NCI-H524 (cell line): Measurements from ENCODE around the gene CAMK2N2.

Experiments used
- DNase-seq, 2 experiments: peaks; one replicate each; lab custom pipeline; 2025; lab: John Stamatoyannopoulos, UW

Gene CAMK2N2

DNA sequence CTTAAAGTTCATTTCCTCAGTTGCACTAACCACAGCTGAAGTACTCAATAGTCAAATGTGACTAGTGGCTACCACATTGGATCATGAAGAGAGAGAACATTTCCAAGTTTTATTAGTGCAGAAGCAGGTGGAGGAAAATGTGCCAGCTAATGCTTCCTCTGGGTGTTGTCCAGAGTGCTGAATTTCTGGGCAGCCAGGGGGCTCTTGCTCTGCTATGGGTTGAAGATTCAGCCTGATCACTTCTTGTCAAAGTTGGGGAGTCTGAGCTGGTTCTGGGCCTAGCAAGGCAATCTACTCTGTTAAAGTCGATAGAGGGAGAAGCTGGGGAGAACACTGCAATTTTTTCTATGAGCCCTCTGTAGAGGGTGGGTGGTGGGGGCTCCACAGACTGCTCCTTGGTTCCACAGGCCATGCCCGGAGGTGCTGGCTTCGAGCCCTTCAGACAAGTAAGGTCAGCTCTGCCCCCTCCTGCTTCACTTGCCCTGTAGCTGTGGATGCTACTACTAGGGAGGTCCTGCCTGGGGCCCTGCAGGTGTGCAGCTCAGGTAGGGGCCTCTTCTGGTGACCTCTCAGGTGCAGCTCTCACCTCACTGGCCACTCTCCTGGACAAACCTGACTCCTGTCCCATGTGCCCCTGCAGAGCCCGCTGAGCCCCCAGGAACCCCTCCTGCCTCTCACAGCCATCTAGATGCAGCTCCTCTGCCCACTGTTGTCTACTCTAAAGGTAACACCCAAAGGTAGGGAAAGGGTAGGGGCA is 20.8 kb downstream of the CAMK2N2 start:
- no peak for DNase-seq

DNA sequence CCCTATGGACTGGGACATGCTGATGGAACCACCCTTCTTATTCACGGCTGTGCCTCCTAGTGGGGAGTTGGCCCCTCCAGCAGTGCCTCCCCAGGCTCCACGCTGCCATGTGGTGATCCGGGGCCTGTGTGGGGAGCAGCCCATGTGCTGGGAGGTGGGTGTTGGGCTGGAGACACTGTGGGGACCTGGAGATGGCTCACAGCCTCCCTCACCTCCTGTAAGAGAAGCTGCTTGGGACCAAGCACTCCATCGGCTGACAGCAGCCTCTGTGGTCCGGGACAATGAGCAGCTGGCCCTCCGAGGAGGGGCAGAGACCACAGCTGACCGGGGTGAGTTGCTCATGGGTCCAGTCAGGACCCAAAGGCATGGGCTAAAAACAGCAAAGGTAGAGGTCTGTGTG is 21.6 kb downstream of the CAMK2N2 start:
- DNase-seq, result no peak

- no peak for DNase-seq
These were observed 22.1 kb downstream of the CAMK2N2 start for GRCh38 chr3:184239221-184239620.

DNA sequence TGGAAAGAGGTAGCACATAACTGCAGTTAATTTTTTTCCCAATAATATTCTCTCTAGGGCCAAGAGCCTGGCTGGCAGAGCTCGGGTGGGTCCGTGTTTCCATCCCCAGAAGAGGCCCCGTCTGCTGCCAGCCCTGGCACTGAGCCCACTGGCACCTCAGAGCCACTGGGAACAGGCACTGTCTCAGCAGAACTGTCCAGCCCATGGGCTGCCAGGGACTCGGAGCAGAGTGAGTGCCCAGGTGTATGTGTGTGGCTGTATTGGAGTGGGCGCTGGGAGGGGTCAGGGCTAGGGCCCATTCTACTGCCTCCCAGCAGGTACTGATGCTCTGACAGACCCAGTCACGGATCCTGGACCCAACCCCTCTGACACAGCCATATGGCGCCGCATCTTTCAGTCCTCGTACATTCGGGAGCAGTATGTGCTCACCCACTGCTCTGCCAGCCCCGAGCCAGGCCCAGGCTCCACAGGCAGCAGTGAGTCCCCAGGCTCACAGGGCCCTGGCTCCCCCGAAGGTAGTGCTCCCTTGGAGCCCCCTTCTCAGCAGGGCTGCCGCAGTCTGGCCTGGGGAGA is 23.0 kb downstream of the CAMK2N2 start:
- no peak for DNase-seq

GRCh38 chr3:184237807-184238206 is 23.5 kb downstream of the CAMK2N2 start:
- no peak for DNase-seq

- DNase-seq, result peak in 1 of 2 experiments; percentile 61
These were observed 24.1 kb downstream of the CAMK2N2 start for GRCh38 chr3:184237211-184237610.

DNA sequence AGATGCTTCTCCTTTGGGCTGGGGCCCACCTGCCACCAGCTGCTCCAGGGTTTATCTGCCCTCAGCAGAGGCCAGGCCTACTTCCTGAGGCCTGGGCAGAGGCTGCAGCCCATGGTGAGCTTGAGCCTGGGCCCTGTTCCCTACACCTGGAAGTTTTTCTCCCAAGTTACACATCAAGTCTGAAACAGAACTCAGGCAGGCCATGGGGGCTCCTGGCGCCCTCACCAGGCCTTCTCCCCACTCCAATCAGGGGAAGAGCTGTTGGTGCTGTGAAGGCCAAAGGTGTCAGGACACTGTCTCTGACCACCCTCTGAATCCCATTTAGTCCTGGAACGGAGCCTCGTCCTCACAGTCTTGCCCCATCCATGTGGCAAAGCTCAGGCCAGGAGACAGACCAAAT is 24.7 kb downstream of the CAMK2N2 start:
- DNase-seq, result peak in 1 of 2 experiments; percentile 80

DNA sequence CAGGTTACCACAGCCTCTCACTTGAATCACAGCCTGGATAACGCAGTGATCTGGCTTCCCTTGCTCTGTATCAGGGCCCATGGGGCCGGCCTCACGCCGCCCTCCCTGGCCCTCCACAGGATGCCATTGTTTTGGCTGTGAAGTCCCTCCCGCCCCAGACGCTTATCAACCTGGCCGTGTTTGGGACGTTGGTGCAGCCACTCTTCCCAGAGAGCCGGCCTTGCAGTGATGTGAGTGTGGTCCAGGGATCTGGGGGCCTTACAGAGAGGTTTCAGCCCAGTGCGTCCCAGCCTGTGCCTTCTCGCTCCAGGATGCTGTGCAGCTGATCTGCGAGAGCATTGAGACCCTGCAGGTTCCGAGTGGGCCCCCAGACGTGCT is 25.3 kb downstream of the CAMK2N2 start:
- no peak for DNase-seq

- peak; percentile 95 to 98 for DNase-seq
These were observed 25.8 kb downstream of the CAMK2N2 start for GRCh38 chr3:184235381-184236032.

DNA sequence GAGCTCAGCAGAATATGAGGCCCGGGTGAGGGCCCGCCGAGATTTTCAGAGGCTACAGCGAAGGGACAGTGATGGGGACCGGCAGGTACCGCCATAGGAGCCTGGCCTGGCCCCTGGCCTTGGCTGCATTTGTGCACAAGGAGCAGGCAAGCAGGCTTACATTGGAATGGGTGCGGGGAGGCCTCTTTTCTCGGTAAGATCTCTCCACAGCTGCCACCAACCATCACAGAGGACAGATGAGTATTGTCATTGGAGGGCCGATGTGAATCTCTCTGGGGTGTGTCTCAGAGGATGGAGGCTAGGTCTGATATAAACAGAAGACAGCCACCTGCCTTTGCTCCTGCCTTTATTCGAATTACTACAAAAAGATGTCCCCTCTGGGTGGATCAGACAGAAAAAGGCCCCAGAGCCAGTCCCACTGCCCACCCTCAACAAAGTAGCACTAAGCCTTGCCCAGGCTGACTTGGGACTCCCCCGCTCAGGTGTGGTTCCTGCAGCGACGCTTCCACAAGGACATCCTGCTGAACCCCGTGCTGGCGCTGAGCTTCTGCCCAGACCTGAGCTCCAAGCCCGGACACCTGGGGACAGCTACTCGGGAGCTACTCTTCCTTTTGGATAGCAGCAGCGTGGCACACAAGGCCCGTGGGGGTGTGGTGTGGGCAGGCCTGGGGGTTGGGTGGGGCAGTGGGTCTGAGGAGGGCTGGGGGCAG is 26.5 kb downstream of the CAMK2N2 start:
- peak; percentile 64 to 72 for DNase-seq

DNA sequence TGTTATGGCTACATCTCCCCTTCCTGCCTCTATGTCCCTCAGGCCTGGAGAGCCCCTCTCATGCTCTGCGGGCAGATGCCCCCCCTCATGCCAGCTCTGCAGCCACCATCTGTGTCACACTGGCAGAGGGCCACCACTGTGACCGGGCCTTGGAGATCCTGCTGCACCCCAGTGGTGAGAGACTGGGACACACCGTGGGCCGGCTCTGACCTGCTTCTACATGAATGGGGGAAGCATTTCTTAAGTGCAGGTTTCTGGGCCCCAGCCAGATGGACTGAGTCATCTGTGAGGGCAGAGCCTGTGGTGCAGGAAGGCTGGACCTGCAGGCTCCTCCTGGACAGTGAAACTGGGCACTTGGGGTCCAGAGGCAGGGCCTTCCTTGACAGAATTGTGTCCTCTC is 27.1 kb downstream of the CAMK2N2 start:
- DNase-seq, result peak; percentile 92

DNA sequence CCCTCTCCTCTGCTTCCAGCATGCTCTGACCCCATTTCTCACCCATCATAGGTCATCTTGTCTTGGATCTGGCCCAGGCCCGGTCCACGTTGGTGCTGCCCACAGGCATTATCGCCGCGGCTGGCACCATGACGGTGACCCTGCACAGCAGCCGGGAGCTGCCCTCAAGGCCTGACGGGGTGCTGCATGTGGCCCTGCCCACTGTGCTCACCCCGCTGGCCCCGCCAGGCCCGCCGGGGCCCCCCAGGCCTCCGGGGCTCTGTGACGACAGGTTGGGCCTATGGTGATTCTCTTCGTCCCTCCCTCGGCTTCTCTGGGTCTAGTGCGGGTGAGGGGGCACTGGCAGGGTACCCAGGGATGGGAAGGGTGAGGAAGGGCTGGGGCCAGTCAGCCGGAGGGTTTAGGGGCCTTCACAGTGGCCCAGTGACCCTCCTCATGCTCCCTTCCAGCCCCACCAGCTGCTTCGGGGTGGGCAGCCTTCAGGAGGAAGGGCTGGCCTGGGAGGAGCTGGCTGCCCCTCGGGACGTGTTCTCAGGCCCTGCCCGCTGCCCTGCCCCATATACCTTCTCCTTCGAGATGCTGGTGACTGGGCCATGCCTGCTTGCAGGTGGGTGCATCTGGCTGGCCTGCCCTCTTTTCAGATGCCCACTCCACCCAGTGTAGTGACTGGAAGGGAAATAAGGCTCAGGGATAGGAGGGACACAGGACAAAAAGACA is 28.1 kb downstream of the CAMK2N2 start:
- no peak for DNase-seq

GRCh38 chr3:184231671-184232070 is 29.7 kb downstream of the CAMK2N2 start:
- DNase-seq, result no peak

DNA sequence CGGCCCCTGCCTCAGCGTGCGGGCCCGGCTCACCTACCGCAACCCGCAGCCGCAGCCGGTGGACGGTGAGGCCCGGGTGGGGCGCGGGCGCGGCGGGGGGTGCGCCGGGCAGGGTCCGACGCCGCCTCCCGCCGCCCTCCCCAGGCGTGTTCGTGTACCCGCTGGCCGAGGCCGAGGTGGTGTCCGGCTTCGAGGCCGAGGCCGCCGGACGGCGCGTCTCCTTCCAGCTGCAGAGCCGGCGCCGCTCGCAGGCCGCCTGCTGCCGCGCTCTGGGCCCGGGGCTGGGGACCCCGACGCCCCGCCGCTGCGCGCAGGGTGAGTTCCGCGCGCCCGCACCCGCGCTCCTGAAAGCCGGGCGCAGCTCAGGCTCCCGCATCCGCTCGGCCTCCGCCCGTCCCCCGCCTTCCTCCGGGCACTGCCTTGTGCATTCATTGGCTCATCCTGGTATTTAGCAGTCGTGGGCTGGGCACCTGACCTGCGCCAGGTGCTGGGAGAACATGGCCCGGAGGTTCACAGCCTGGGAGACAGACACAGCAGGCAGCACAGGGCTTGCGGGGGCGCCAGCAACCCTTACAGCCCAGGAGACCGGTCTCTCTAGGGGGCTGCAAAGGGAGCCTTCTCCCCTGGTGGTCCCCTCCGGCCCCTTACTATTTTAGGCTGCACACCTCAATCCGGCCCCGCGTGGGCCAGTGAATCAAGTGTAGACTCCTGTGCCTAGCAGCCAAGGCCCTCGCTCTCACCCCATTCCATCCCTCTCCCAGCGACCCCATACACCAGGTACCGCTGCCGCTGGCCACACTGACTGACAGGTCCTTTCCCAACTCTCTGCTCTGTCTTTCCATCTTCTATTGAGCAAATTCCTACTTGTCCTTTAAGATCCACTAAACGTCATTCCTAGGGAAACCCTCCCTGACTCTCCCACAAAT is 30.5 kb downstream of the CAMK2N2 start:
- no peak for DNase-seq

GRCh38 chr3:184230081-184230602 is 31.2 kb downstream of the CAMK2N2 start:
- DNase-seq, result peak; percentile 44 to 69

GRCh38 chr3:184229394-184230080 is 31.8 kb downstream of the CAMK2N2 start, which contains the start of gene VWA5B2:
VWA5B2 (plus strand) TSS chr3:184229585; CDS start chr3:184230529, 944 bp downstream.
- DNase-seq, result peak; percentile 60 to 85

DNA sequence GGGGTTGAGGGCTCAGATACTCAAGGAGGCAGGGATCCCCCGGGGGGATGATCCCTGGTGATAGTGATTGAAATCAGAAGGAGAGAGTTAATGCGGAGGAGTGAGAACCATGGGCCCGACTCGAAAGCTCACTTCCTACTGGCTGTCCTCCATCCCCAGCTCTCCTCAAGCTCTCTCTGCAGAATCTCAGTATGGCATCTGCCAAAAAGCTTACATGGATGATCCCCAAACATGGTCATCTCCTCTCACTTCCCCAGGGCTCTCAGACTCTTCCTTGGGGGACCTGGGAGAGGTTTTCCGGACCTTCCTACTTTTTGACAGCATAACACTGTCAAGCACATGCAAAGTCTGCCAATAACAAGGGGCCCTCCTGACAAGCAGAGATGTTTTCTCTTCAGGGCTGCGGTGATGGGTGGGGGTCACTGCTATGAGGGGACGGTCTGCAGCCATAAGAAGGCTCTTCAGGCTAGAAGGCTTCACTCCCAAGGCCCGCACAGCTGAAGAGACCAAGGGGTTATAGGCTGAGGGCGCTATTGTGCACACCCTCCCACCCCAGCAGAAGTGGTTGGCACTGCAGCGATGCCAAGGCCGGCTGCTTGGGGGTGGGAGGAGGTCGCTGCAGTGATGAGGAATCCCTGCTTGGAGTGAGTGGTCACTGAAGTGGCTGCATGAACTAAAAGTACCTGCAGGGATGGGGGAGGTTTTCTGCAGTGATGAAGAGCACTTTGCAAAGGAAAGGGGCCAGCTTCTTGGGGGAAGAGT is 32.8 kb downstream of the CAMK2N2 start:
- peak in 1 of 2 experiments; percentile 40 for DNase-seq

GRCh38 chr3:184227481-184227935 is 33.8 kb downstream of the CAMK2N2 start:
- DNase-seq, result peak; percentile 34 to 40

DNA sequence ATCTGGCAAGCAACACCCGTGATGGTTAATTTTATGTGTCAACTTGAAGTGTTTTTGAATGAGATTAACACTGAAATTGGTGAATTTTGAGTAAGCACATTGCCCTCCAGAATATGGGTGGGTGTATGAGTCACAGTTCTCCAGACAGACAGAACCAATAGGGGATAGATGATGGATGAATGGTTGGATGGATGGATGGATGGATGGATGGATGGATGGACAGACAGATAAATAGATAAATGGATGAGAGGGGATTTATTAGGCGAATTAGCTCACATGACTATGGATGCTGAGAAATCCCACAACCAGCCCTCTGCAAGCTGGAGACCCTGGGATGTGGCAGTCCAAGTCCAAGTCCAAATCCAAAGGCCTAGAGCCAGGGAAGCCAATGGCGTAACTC is 37.4 kb downstream of the CAMK2N2 start:
- no peak for DNase-seq
